ENCODE data around the gene SERPINF2. TPM values are rescaled to one million over a fixed set of nuclear protein-coding genes. Genes with fewer than 3 reads are reported as not detected.
"Not testable (repeated sequence)": the region's sequence is repeated elsewhere in the genome, so short reads cannot be mapped to it uniquely, and the experiment has no call there.

SERPINF2 gene
- 10 to 100 TPM; 40.7 to 41.7 TPM for total RNA-seq
- long read RNA-seq, donor 1, partial matches to known transcripts = 7 of 17 reads
- long read RNA-seq, donor 1, other reads (novel, unspliced or antisense) = 9 of 17 reads
- long read RNA-seq, donor 2, partial matches to known transcripts = 42 of 60 reads
- long read RNA-seq, donor 2, other reads (novel, unspliced or antisense) = 14 of 60 reads

GRCh38 chr17:1742371-1743087 is at the start of gene SERPINF2:
Gene SERPINF2, plus strand, starts transcription at chr17:1742871. Its CDS starts 2,125 bp downstream, at chr17:1744996.
- DNase-seq (ENCODE audit: low spot score) = no peak

GRCh38 chr17:1693339-1693738 is 49.3 kb upstream of the SERPINF2 start:
- no peak for DNase-seq (ENCODE audit: low spot score)
- intact Hi-C loops (cut with DNase I) = no loop called here

More at GRCh38 chr17:1742371-1743087, at the start of gene SERPINF2:
- intact Hi-C loops (cut with DNase I) = no loop called here

GRCh38 chr17:1695365-1695764 is 47.3 kb upstream of the SERPINF2 start:
- DNase-seq (ENCODE audit: low spot score) = no peak
- intact Hi-C loops (cut with DNase I) = no loop called here

- intact Hi-C loops (cut with DNase I) = no loop called here
- DNase-seq (ENCODE audit: low spot score) = no peak
Observed at GRCh38 chr17:1697681-1698080, 45.0 kb upstream of the SERPINF2 start.

- intact Hi-C loops (cut with DNase I); DNase-seq (ENCODE audit: low spot score): not testable (repeated sequence)
Observed at GRCh38 chr17:1699891-1700290, 42.8 kb upstream of the SERPINF2 start.

DNA sequence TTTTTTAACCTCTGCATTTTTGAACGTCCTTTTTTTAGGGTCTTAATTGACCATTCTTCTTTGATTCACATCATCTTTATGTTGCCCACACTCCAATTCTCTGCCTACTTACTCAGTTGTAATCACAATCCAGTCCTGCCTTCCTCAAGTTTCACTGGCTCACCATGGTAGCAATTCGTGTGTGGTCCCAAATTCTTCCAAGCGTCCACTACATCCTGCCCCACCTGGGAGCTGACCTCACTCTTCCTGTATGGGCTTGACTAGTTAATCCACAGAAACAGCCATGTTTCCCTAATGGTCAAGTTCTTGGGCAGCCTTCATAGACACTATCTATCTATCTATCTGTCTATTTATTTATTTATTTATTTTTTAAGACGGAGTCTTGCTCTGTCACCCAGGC is 39.6 kb upstream of the SERPINF2 start:
- intact Hi-C loops (cut with DNase I) = no loop called here
- DNase-seq (ENCODE audit: low spot score) = no peak

DNA sequence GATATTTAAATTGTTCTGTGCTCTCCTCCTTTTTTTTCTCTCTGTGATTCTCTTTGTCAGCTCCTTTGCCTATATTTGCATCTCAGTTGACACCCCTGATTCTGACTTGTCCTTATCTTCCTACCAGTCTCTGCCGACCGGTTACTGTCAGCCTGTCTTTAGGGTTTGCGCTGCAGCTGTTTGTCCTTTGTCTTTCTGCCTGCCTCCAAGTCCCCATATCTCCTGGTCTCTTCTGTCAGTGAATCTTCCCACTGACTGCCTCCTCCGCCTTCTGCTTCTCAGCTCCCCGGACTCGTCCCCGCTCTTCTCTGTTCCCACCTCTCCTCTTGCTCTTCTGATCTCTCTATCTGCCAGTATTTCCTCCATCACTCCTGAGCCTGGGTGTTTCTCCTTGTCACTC is 37.7 kb upstream of the SERPINF2 start:
- intact Hi-C loops (cut with DNase I) = loop anchor here in 1 of 2 donors (5.0 kb wide), 1 partner anchor 33 kb away; no protein-coding TSS in a partner anchor

DNA sequence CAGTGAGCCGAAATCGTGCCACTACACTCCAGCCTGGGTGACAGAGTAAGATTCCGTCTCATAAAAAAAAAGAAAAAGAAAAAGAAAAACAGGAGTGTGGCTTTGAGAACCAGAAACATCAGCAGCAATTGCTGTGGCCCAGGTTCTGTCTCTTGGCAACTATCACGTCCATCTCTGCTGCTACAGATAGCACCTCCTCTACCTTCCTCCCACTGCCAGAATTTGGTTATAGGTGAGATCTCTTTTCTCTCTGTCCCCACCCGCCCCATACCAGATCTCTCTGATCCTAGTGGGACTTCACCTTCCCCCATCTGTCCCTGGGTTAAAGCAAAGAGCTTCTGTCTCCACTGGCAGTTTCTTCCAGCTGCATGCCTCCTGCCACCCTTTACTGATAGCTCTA is 35.6 kb upstream of the SERPINF2 start:
- intact Hi-C loops (cut with DNase I) = loop anchor here in 1 of 2 donors (5.0 kb wide), 1 partner anchor 35 kb away; no protein-coding TSS in a partner anchor
- no peak for DNase-seq (ENCODE audit: low spot score)

More for the DNA sequence above, 37.7 kb upstream of the SERPINF2 start:
- no peak for DNase-seq (ENCODE audit: low spot score)

DNA sequence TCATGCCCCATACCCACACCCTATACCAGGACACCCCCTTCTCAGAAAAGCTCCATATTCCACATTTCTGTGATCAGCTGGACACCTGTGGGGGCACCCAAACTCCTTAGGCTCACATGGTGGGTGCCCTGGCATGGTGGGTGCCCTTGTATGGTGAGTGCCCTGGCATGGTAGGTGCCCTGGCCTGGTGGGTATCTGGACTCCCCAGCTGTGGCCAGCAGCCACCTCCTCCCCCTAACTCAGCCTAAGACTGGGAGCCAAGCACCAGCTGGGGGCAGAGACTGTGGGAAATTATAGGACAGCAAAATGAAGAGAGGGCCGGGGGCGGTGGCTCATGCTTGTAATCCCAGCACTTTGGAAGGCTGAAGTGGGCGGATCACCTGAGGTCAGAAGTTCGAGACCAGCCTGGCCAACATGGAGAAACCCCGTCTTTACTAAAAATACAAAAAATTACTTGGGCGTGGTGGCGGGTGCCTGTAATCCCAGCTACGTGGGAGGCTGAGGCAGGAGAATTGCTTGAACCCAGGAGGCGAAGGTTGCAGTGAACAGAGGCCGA is 33.8 kb upstream of the SERPINF2 start:
- DNase-seq (ENCODE audit: low spot score) = not testable (repeated sequence)
- intact Hi-C loops (cut with DNase I) = loop anchor here in 1 of 2 donors (5.0 kb wide), 1 partner anchor 37 kb away; no protein-coding TSS in a partner anchor

DNA sequence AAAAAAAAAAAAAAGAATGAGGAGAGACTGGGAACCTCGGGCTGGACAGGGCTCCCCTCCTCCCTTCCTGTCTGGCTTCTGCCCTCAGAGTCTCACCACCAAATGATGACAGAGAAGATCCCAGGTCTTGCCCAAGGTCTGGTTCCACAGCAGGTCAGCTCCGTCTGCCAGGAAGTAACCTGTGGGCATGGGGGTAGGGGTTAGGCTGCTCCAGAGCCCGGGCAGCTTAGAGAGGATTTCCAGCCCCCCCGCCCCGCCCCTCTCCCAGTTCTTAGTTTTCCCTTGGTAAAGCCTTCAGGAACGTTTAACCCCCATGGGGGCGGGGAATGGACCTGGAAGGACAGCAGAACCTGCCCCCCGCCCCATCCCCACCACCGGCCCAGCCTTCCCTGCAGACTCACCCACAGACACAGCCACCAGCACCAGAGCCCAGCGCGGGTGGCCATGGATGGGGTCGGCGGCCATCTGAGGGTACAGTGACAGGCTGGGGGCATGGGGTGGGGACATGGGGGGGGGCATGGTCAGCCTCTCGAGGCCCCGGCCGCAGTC is 33.2 kb upstream of the SERPINF2 start:
- intact Hi-C loops (cut with DNase I) = loop anchor here in 1 of 2 donors (5.0 kb wide), 1 partner anchor 37 kb away; no protein-coding TSS in a partner anchor
- DNase-seq (ENCODE audit: low spot score) = no peak

GRCh38 chr17:1709971-1710806 is 32.5 kb upstream of the SERPINF2 start, which contains the start of gene TLCD2:
Gene TLCD2, minus strand, starts transcription at chr17:1710377. Its CDS starts 135 bp downstream, at chr17:1710242.
- DNase-seq (ENCODE audit: low spot score) = peak; percentile 93
- intact Hi-C loops (cut with DNase I) = loop anchor here in 1 of 2 donors (5.0 kb wide), 2 partner anchors 38 to 58 kb away; no protein-coding TSS in a partner anchor

DNA sequence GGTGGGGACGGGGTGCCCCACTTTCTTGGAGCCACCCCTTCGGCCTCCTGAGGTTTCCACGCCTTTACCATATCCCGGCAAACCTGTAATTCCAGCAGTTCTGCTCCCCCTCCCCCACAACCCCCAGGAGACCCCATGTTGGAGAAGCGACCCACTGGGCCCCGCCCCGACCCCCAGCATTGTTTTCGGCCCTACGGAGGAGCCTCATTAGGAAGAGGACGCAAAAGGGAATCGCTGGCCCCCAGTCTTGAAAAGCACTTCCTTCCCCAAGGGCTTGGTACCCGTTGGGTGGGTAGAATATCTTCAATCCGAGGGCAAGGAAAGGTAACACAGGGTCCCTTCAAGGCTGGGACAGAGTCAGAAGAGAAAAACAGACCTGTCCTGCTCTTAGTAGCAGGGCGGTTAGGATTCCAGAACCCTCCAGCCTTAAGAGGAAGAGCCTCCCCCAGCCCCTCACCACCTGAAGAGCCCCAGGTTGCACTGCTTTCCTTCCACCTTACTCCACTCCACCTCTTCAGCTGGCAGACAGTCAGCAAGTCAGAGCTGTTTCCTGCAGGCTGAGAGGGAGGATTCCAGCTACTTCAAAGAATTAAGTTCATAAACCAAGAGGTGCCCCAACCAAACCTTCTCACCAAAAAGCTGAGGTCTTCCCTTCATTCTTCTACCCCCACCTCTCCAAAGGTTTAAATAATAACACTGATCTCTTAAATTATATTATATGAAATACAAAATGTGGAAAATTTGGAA is 31.7 kb upstream of the SERPINF2 start:
- peak; percentile 83 for DNase-seq (ENCODE audit: low spot score)

GRCh38 chr17:1711804-1712203 is 30.9 kb upstream of the SERPINF2 start:
- intact Hi-C loops (cut with DNase I) = loop anchor here in 1 of 2 donors (5.0 kb wide), 1 partner anchor 60 kb away; no protein-coding TSS in a partner anchor
- no peak for DNase-seq (ENCODE audit: low spot score)

More for the DNA sequence above, 31.7 kb upstream of the SERPINF2 start:
- intact Hi-C loops (cut with DNase I) = loop anchor here in 1 of 2 donors (5.0 kb wide), 1 partner anchor 59 kb away; no protein-coding TSS in a partner anchor

DNA sequence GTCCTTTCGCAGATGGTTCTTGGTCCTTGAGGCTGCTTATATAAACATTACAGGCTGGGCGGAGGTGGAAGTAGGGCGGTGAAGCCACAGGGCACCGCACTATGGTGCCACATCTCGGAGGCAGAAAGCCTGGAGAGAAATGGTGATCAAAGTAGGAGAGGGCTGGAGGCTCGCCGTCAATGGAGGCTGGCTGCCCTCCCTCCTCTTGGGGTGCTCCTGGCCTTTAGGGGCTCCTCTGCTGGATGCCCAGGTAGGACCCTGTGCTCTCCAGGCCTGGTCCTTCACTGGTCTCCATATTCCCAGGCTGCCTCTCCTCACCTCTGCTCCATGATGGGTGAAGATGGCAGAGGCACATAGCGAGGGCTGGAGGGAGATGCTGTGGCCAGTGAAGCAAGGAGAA is 30.4 kb upstream of the SERPINF2 start:
- intact Hi-C loops (cut with DNase I) = loop anchor here in 1 of 2 donors (5.0 kb wide), 1 partner anchor 60 kb away; no protein-coding TSS in a partner anchor
- no peak for DNase-seq (ENCODE audit: low spot score)

DNA sequence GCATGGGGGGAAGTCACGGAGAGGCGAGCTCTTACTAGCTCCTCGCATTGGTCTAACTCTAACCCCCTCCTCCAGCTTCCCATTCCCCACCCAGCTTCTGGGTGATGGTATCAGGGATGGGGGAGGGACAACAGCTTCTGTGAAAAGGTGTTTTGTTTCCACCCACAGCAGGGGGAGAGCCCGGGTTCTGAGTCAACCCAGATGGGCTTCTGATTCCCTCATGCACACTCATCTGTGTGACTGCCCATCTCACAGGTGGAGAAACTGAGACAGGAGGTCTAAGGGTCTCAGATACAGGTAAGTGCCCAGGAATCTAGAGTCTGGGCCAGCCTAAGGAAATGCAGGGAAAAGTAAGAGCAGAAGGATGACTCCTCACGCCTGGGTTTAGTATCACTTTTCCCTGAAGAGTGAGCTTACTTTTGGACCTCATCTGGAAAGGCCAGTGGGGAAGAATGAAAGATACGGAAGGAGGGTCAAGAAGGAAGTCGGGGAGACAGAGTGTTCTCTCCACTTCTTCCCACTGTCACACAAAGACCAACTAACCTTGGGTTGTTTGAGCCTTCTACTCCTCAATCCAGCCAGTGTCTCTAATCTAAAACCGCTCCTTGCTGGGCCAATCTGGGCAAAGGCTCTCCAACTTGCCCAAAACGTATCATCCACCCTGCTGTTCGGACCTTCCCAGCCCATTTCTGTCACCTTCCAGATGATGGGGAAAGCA is 29.4 kb upstream of the SERPINF2 start:
- no peak for DNase-seq (ENCODE audit: low spot score)
- intact Hi-C loops (cut with DNase I) = loop anchor here in 1 of 2 donors (5.0 kb wide), 1 partner anchor 61 kb away; no protein-coding TSS in a partner anchor

GRCh38 chr17:1713878-1714426 is 28.7 kb upstream of the SERPINF2 start:
- intact Hi-C loops (cut with DNase I) = loop anchor here in 1 of 2 donors (5.0 kb wide), 1 partner anchor 62 kb away; no protein-coding TSS in a partner anchor
- peak; percentile 84 for DNase-seq (ENCODE audit: low spot score)
